GM19395 (cell line): ENCODE measurements around the gene ERBB4.

Experiments
- ATAC-seq: cut with Tn5 transposase; IDR thresholded peaks from one replicate; pipeline ENCODE4 v1.9.1; 2021; ENCODE audit warnings: mild to moderate bottlenecking, moderate library complexity; ENCODE audit not compliant: unreplicated experiment

ERBB4 gene

DNA sequence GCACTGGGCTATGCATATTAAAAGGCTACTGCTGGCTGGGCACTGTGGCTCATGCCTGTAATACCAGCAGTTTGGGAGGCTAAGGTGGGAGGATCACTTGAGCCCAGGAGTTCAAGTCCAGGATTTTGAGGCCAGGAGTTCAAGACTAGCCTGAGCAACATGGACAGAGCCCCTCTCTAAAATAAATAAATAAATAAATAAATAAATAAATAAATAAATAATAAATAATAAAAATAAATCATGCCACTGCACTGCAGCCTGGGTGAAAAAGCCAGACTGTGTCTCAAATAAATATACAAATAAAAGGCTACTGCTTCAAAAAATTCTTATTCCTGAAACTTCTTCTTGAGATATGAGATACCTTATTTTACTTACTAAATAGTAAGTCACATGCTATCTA lies 439.6 kb downstream of the ERBB4 start:
- no peak for ATAC-seq

DNA sequence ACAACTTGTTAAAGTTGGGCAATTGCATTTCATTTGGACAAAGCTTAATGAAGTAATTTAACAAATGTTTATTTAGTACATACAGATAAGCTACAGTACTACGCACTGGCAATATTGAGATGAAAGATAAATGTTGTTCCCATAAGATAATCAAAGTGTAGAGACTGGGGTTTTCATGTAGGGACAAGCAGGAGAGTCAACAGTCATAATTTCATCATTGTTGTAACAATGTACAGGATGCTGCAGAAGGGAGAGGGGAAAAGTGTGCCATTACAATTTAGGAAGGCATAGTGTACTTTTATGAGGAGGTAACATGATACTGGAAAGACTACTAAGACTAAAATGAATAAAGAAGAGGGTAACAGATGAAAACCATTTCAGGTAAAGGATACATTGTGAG lies 441.6 kb downstream of the ERBB4 start:
- ATAC-seq, result no peak

DNA sequence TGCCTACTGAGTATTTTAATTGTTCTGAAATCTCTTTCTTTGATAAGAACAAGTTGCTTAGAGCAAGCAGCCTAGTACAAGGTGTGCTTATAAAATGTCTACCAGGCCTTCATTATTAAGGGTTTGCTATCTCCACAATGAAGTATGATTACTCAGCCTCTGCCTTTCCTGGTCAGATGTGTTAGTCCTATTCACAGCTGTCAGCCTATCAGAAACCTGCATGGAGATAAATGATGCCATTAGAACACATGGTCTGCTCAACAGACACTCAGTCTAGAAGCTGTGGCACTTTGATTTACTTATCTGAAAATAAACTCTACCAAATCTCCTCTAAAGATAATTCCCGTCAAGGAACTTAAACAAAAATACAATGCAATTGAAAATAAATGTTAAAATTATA lies 448.7 kb downstream of the ERBB4 start:
- ATAC-seq, result no peak

DNA sequence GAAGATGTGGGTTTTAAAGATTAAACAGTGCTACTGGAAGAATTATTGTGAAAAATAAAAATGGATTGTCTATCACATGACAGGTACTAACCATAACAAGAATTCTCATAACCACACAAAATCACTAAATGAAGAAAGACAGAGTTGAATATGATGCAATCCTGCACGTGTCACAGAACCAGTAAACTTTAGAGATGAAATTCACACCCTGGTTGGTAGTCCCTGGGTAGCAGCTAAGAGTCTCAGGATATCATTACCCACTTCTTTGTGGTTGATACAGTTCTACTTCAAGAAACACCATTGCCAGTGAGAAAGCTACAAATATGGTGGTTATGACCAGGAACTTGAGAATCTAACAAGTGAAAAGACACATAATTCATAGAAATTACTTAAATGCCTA lies 450.2 kb downstream of the ERBB4 start:
- no peak for ATAC-seq

DNA sequence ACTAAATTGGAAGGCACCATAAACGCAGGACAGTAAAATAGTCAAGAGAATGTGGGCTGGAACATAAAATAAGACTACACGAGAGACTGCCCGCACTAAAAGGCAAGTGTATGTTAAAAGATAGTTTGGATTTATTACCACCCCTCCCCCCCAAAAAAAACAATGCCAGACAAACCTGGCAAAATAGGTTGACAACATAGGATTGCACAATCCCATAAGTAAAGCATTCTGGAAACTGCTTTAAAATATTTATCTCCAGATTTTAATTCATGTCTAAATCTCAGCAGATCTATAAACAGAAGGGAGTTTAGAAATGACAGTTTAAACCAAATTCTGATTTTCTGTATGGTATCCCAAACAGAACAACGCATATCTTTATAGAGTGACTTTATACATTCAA lies 455.1 kb downstream of the ERBB4 start:
- ATAC-seq, result no peak

DNA sequence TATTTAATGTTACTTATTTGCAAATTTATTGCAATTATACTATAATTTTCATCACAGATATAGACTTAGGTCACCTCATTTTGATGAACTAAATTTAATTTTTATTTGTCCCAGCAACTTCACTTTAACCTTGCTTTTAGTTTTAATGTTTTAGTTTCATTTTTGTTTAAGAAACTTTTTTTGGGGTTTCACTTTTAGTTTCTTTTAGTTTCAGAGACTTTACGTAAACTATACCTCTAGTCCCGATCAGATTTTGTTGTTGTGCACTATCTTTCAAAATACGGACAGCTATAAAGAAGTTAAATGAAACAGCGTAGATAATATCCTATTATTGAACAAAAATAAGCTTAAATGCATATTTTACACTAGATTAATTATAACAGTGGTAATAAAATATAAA lies 460.5 kb downstream of the ERBB4 start:
- peak; percentile 89 for ATAC-seq

DNA sequence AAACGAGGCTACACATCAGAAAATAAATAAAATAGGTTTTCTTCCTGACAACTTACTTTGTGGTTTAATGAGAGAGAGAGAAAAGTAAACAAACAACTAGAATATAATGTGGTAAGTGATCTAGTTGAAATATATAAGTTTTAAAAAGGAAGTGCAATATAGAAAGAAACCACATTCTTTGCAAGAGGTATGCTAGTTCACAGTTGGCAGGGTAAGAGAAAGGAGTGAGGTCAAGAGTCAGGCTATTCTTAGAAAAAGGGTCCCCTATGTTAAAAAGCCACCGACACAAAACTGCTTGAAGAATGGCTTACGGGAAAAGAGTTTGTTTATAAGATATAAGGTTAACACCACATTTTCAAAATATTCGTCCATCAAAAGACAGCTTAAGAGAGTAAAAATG lies 462.1 kb downstream of the ERBB4 start:
- ATAC-seq, result no peak

DNA sequence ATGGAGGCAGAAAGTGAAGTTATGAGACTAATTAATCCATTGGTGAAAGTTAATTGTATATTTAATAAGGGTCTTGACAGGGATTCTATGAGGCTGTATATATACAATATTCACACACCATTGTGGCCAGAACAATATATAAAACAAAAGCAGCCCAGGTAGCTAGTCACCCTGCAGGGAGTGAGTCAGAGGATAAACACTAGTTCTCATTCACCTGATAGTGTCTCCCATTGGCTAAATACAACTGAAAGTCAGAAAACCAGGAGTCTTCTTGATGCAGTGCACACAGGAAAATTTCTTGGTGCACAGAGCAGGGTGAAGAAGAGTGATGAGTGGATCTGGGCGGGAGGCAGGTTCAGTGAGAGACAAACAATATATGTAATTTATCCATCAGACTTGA lies 465.2 kb downstream of the ERBB4 start:
- no peak for ATAC-seq

DNA sequence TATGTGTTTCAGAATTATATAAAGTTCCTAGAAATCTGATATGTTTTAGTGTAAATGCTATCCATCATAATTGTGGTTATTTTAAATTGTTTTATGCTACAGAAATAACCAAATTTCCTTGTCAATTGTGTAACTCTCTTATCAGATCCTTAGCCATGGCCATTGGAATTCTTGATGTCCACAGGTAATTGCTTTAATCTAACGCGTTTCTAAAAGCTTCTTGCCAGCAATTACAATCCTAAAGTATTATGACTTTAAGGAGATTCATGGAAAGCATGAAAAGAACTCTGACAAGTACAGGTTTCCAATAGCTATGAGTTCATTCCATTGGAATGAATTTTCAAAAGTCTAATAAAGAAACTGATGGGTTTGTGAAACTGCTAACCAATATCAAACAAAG lies 472.1 kb downstream of the ERBB4 start:
- no peak for ATAC-seq

DNA sequence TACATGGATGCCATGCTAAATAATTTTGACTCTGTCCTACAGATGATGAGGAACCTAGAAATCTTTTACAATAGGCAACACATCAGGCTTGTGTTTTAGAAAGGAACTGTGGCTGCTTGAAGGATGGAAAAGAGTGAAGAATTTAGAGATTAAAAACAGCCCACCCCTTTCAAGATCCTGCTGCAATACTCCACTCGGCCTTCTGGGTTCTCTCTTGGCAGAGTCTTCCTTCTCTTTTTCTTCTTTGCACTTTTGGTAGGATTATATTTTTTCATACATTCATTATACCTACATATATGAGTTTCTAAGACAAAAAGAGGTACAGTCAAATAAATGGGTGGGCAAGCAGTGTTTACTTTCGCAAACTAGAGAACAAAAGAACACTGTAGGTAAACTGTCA lies 474.3 kb downstream of the ERBB4 start:
- no peak for ATAC-seq

DNA sequence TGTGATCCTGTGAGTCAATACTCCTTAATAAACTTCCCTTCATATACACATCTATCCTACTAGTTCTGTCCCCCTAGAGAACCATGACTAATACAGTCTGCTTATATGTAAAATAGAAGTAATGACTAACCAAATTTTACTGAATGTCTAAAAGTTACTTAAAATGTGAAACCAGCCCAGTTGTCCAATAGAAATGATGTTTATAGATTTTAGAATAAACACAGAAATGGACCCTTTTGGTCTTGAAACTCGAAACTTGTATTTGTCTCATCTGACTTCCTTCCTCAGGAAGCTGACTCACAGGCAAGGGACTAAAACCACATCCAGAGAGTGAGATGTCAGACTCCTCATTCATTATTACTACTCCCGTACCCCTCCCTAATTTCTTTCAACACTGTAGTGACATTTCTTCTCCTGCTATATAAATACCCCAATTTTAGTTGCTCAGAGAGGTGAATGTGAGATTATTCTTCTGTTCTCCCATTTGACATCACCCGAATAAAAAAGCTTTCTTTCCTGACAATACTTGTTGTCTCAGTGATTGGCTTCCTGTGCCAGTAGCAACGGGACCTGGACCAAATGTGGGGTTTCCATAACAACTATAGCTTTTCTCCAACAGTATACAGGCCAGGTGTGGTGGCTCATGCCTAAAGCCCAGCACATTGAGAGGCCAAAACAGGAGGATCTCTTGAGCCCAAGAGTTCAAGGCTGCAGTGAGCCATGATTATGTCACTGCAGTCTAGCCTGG lies 486.0 kb downstream of the ERBB4 start:
- peak; percentile 85 for ATAC-seq

DNA sequence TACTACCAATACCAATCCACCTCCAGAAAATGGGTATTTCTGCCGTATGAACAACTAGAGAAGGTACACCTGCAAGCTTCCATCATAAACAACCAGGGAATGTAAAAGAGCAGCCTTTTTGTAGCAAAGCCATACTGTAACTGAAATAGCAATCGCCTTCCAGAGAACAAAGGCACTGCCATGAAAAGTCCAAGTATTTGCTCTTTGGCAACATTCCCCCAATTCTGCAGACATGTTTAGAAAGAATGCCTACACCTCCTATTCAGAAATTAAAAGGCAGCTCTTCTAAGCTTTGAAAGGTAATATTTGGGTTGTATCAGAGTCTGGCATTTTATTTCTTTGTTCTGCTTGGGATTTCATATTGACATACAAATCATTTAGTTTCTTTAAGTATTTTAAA lies 487.7 kb downstream of the ERBB4 start:
- ATAC-seq, result no peak

DNA sequence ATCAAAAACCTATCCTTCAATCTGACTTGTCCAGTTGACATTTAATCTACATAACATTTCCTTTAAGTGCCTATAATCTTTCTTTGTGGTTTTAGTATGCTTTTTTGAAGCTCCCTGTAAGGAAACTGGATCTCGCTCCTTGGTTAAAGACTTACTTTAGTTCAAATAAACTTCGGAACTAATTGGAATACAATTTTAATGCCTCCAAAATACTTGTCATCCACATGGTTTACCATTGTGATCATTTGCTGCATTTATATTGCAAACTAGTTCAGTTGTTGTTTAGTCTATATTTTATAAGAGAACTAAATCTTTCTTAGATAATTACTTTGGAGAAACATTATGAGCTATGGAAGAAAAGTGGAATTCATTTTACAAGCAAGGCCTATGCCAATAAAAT lies 496.0 kb downstream of the ERBB4 start:
- ATAC-seq, result no peak

DNA sequence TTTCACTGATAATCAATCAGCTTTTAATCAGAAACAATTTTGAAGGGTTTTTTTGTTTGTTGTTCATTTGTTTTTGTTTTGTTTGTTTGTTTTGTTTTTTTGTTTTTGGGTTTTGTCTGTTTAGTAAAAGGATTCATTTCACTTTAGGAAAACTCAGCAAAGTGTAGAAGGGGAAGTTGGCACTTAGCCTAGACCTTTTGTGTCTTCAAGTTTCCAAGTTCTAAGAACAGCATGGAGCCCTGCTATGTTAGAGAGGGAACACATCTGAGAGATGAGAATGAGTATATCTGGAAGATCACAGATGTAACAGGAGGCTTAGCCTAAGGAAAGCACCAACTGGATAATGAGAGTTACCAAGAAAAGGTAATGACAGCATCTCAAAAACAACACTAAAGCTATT lies 501.5 kb downstream of the ERBB4 start:
- no peak for ATAC-seq

DNA sequence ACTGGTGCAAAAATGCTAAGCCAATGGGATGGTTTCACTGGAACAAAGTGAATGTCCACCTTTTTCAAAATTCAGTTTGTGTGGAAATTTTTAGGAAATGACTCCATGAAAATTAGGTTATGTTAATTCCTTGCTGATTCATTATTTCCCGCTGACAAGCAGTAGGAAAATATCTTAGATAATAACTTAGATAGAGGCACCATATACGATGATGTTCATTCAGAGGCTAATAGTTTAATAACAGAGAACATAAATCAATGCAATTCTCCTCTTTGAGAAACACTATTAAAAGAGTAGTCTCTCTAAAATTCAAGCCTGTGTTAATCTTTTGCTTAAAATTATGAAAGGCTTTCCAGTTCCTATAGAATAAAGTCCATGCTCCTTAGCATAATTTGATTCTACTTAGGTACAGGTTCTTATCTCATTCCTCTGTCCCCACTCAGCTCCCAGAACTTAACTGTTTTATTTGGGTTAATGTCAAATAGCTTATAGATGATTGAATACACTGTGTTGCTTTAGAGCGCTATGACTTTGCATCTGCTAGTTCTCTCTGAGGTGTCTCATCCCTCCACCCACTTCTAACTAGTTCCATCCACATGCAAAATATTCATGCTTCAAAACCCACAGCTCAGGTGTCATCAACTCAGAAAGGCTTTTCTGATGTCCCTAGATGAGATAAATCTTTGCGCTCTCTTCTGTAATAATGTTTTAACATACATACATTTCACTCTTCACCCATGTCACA lies 503.6 kb downstream of the ERBB4 start:
- ATAC-seq, result no peak

DNA sequence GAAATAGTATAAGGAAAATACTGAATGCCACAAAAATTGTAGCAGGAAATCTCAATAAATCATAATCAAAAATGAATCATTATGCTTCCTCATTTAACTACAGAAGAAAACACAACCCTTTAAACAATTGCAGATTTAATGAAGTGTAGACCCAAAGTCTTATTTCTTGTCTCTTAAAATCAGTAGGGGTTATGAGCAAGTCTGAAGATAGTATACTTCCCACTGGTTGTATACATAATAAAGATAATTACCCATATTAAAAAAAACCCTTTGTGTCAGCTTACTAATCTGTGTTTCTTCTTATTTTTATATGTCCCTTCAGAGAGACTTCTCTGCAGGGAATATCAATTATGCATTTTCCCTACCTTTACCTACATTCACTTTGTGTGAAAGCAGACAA lies 504.7 kb downstream of the ERBB4 start:
- no peak for ATAC-seq

DNA sequence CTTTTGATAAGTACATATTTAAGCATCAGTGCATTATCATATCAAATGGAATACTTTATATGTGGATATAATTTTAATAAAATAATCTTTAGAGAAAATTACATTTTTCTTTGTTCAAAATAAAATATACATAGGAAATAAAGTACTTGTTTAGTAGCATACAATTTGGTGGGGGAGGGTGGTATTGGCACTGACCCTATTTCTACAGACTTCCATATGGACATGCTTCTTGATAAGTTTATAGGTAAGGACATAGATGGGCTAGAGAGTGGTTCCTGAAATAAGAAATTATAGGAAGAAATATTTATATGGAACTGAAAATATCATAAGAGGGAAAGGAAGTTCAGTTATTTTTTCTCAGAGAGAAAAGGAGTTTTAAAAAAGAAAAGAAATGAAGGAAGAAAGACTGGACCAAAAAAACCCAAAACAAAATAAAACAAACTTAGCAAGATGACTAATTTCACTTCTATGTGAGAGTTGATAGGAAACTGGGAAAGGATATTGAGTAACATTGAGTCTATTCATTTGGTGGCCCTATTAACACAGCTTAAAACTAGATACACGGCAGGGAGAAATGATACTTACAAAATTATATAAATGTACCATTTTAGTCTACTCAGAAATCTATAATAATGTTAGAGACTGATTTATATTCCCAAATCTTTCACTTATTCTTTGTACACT lies 505.9 kb downstream of the ERBB4 start:
- ATAC-seq, result no peak

DNA sequence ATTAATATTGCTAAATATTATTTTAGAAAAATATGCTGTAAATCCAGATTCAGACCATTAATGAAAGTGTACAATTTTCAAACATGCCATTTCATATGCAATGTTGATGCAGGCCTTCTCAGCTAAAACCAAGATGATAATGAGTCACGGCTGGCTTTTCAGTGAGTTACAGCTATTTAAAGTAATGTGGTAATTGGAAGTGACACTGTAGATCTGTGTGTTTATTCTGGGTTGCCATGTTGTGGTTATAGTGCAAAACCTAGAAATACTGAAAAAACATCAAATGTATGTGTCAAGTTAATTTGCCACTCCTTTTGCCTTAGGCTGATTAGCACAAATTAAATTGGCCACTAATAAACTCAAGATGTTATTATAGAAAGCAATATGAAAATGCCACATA lies 506.6 kb downstream of the ERBB4 start:
- no peak for ATAC-seq

DNA sequence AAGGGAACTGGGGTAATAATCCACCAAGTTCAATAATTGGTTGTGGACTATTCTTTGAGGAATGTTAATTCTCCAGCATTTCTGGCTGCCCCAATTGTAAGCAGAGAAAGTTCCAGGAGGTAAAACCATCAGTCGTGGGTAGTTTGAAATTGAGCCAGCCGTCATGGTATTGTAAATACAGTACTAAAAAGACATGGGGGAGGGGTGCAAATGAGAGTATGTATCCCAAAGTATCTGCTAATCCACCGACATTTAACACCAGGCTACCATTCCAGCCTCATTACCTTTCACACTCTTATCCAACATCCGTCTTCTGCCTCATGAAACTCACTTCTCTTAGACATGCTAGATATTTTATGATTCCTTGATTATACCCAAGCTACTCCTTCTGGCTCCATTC lies 507.9 kb downstream of the ERBB4 start:
- no peak for ATAC-seq

DNA sequence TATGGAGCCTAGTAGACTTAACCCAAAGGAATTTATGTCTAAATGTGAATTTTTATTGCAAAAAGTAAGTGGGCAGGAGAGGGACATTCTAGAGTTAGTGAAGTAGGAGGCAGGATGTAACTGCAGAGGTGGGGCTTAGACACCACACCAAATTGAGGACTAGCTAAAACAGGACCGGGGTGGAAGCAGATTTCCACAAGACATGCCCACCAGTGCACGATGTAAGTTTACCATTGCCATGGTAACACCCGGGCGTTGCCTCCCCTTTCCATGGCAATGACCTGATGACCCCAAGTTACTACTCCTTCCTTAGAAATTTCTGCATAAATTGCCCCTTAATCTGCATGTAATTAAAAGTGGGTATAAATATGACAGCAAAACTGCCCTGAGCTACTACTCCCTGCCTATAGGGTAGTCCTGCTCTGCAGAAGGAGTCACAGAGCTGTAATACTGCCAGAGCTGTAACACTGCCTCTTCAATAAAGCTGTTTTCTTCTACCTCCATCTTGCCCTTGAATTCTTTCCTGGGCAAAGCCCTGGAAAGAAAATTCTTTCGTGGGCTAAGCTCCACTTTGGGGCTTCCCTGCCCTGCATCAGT lies 509.7 kb downstream of the ERBB4 start:
- no peak for ATAC-seq

DNA sequence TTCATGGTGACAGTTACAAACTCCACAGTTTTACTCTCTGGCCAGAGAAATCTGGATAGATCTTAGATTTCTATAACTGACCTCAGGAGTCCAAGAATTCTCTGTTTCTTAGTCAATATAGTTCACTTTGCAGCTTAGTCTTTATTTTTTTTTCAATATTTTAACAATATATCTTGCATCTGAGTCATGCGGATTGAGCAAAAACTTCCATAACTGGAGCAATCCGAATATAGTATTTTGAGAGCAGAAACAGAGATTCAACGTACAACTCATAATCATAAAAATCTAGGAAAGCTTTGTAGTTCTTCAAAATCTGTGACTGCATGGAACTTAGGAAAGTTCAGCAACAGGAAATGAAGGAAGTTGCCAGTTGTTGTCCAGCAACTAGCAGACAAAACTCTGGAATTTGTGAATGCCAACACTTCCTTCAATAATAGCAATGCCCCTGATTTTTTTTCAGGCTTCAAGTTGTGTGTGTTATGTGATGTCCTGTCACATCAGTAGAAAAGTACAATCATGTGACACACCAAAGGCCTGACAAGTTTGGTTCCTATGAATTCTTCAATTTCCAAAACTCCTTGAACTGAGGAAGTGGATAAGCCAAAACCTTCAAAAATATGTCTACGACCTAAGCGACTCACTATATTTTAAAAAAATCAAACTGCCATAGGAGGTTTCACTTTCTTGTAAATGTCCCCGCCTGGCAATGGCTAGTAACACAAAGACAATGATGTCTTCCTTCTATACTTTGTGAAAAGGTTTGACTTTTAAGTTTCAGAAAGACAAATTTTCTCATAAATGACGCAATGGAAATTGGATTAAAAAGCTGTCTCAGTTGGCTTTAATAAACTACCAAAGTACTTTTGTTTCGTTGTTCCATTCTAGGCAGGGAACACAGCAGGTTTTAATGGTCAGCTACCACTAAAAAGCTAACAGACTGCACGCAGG lies 510.6 kb downstream of the ERBB4 start:
- ATAC-seq, result no peak
